GDM1 (cell line): ENCODE data around the gene FAM118B.
"Not testable (repeated sequence)": the region's sequence is repeated elsewhere in the genome, so short reads cannot be mapped to it uniquely, and the experiment has no call there.

Experiments
- DNase-seq: peaks from one replicate; lab custom pipeline; 2025; lab: John Stamatoyannopoulos, UW

Gene FAM118B

DNA sequence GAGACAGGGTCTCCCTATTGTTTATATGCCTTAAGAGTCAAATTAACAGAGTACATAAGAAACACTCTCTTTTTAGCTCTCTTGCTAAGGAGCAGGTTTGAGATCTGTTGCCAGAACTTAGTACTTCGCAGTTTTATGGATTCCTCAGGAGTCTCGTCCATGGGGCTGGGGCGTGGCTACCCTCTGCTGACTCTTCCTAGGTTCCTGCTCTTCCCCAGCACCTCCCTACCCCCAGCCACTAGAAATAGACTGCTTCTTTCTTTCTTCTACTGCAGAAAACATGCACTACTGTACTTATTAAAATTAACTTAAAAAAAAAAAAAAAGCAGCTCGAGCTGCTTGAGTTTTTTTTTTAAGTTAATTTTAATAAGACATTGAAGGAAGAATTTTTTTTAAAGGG is 8.0 kb downstream of the FAM118B start:
- no peak for DNase-seq

DNA sequence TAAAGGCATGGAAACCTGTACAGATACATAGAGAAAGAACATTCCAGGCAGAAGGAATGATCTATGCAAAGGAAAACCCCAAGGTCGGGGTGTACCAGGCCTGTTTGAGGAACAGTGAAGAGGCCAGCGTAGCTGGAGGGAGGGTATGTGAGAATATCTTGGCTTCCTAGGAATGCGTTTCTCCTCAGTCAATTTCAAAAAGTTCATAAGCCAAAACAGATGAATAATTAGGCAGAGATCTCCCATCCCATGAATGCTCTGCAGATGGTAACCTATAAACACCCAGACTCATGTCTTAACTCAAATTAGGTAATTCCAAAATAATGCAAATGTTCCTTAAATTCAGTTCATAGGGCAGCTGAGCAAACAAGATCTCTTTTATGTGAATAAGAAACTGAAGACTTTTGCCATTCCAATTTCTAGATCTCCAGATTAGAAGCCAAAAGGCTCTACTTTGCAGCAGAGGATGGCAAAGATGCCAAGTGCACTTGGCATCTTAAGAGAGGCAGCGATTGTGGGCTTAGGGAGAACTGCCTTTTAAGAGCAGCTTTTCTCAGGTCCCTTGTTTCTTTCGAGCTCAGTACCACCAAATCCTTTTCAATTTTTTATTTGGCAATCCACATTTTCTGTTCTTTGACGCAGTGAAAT is 13.2 kb downstream of the FAM118B start:
- no peak for DNase-seq

- no peak for DNase-seq
These were observed 13.7 kb downstream of the FAM118B start for GRCh38 chr11:126225295-126225665.

GRCh38 chr11:126226334-126227084 is 14.9 kb downstream of the FAM118B start:
- DNase-seq: no peak

DNA sequence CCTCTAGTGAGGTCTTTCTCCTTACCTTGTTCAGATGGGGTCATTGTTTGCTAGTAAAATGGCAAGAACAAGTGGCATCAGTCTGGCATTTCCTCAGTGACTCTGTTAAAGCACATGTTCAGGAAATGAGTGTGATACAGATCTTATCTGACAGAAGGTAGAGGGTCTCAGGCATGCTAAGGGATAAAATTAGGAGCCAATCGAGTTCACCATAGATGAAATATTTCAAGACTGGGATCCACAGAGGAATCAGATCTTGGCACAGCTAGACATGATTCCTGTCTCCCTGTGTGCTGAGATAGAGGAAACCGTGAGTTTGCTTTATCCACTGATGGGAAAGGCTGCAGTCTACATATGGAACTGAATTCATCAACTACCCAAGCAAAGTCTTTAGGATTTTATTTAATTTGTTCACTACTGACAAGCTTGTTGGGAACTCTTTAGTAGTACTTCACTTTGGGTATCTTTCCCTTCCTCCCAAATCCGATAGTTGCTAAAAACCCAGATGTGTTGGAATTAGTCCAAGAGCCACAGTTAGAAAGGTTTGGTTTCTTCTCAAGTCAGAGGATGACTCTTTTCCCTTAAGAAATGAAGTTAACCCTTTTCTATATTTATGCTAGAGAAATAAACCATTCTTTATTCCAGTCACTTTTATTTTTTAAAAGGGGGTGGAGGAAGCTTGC is 18.4 kb downstream of the FAM118B start:
- DNase-seq: no peak

DNA sequence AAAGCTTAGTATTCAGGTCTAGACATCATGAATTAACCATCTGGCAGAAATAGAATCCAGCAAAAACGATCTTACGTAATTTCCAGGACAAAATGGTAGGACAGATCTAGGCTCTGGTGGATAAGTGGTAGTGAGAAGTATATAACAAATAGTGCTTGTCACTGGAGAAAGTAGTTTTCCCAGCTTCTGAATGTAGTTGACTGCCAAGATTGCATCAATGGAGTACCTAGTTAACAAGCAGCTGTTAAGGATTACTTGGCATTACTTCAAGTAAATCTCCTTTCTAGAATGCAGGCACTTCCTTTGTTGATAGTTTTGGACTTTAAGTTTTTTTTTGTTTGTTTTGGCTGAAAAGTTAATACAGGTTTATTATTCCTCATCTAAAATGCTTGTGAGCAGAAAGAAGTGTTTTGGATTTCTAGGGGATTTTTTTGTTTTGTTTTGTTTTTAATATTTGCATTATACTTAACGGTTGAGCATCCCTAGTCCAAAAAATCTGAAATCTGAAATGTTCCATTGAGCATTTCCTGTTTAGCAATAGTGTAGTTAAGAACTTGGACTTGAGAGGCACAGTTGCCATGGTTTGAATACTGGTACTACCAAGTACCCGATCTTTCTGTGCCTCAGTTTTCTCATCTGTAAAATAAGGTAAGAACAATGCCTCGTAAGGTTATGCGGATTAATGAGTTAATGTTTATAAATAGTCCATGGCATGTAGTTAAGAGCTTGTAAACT is 20.3 kb downstream of the FAM118B start:
- no peak for DNase-seq

- no peak for DNase-seq
These were observed 21.1 kb downstream of the FAM118B start for GRCh38 chr11:126232683-126233082.

- no peak for DNase-seq
These were observed 21.8 kb downstream of the FAM118B start for GRCh38 chr11:126233391-126233790.

DNA sequence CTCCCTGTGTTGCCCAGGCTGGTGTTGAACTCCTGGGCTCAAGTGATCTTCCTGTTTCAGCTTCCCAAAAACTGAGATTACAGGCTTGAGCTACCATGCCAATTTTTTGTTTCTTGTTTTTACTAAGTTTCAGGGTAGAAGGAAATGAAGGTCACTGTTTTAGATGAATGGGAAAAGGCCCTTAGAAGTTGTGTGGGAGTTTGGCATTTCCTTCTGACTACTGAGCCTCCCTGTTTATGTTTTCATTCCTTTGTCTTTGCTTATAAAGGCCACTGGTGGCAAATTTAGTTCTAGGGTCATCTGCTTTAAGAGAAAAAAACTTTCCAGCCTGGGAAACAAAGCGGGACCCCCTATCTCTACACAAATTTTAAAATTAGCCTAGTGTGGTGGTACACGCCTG is 35.1 kb downstream of the FAM118B start:
- DNase-seq: no peak

DNA sequence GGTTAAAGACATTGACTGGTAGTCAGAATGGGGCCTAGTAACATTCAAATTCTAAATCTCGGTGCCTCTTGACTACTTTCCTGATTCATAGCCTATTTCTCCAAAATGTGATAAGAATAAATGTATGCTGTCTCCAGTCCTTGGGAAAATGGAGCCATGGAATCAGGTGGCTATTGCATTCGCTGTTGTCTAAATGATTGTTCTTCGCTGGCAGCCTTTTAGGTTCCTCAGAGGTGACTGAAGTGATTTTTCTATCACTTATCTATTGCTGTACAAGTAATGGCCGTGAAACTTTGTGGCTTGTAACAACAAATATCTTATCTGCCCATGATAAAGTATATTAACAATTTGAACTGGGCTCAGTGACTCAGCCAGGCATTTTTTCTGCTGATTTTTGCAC is 41.7 kb downstream of the FAM118B start:
- no peak for DNase-seq

DNA sequence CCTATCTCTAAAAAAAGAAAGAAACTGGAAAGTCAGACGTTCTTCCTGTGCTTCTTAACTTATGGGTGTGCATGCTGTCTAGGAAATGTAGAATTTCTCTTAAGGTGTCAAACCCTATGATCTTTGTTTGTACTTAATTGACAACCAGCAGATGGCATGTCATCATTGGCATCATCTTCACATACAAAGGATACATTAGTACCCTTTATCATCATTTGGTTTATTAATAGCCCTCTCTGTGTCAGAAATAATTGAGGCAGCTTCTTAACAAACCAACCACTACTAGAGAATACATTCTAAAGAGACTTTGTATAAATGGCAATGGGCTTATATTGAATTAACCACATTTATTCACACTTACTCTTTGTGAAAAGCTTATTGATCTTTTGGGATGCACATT is 43.2 kb downstream of the FAM118B start:
- DNase-seq: no peak

- DNase-seq: not testable (repeated sequence)
These were observed 43.9 kb downstream of the FAM118B start for GRCh38 chr11:126255507-126255906.

GRCh38 chr11:126256216-126256615 is 44.6 kb downstream of the FAM118B start:
- DNase-seq: no peak

DNA sequence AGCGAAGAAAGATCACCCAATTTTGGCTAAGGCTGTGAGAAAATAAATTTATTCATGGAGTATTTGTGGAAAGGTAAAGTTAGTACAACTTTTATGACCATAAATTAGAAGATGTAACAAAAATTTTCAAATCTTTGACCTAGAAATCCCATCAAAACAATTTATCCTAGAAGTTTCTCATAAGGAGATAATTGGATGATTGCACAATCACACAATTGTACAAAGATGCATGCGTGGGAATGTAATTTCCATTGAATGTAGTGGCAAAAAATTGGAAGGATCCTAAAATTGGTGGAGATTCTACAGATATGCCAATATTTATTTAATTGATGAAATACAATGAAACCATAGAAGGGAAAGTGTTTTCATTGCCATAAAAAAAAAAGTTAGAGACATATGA is 45.6 kb downstream of the FAM118B start:
- DNase-seq: no peak

- no peak for DNase-seq
These were observed 46.2 kb downstream of the FAM118B start for GRCh38 chr11:126257764-126258163.

GRCh38 chr11:126262216-126262615 is 50.6 kb downstream of the FAM118B start:
- DNase-seq: no peak

GRCh38 chr11:126263489-126263888 is 51.9 kb downstream of the FAM118B start:
- DNase-seq: no peak

DNA sequence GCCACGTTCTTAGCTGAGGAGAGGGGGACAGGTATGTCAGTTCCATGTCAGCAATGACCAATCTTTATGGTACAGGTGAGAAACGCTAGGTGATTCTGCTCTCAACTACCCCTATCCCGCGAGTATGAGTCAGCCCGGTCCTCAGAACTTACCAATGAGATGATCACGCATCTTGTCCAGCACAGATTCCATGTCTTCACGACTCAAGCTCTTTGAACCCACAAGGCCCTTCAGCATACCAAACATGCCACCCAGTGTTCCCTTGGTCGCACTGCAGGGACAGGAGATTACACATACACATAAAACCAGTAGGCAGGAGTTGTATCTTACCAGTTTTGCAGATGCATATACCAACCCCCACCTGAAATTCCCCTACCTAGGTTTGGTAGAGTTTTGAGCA is 54.2 kb downstream of the FAM118B start:
- no peak for DNase-seq

DNA sequence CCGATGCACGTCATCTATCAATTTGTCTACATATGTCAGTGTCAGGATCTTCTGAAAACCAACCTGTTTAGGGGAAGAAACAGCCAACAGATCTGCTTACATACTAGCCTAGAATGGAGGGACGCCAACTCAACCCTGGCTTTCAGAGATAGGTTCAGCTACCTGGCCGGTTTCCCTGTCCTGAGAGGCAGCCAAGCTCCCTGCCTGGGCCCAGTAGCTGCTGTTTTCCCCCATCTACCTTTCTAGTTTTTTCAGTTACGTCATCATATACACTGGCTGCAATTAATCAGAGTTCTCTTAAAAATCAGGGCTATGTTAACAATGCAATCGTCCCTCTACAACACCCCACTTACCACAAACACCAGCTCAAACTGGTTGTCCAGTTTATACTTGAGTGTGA is 56.1 kb downstream of the FAM118B start:
- DNase-seq: no peak

DNA sequence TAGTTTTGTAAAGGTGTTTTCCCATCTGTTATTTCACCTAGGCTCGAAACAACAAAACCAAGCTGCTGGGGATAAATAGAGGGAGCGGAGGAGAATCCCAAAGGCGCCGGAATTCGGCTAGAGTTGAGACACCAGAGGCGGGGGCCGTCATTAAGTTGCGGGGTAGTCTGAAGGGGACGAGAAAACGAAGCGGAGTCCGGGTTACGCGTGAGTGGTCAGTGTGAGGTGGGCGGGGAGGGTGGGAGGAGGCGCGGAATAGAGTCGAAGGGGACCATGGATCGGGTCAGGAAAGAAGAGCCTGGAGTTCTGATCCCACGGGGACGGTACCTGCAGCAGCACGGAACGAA is 56.8 kb downstream of the FAM118B start:
- DNase-seq: no peak

DNA sequence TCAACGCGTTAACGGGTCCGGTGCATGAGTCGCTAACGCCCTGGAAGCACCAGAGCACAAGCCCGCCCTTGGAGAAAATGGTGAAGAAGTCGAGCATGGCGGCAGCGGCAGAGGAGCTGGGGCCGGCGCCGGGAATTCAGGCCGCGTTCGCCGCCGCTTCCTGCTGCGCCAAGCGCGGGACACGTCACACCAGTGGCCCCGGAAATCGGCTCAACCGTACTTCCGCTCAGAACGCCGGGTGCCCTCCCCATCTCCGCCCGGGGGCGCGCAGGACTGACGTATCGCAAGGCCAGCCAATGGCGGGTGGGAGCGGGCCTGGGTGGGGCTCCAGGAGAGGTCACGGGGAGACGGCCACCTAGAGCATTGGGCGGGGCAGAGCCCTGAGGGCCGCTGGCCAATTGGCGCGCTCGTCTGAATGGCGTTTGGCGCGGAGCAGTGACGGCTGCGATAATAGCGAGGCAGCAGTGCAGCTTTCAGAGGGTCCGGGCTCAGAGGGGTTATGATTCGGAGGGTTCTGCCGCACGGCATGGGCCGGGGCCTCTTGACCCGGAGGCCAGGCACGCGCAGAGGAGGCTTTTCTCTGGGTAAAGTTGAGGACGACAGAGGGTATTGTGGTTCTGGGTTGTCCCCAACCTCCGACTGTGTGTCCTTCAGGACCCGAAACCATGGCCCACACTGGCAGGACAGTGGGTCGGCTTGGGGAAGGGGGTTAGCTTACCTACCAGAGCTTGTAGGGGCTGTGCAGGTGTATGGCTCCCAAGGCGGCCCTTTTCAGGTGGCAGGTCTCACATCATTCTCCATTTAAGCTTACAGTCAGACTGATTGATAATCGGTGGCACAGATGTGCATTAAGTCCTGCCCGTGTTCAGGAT is 57.4 kb downstream of the FAM118B start, which contains the start of the genes FOXRED1 and SRPRA:
FOXRED1 (plus strand) TSS at position 447 of the 872 bp plus-strand sequence; CDS start at position 500, 53 bp downstream.
SRPRA (minus strand) TSS at position 188 of the 872 bp plus-strand sequence; CDS start at position 97, 91 bp downstream.
- DNase-seq: peak; percentile 98
